SH-SY5Y (cell line): ENCODE results near the gene VIPR1.

ENCODE experiments used
- GATA2 ChIP-seq: IDR thresholded peaks from 2 replicates; pipeline ENCODE4 v1.6.1; 2011; ENCODE audit warnings: mild to moderate bottlenecking, low read depth, low read length
- GATA3 ChIP-seq: IDR thresholded peaks from 2 replicates; pipeline ENCODE4 v1.6.1; 2011; ENCODE audit warnings: low read depth, mild to moderate bottlenecking, low read length, moderate library complexity

- TF ChIP-seq GATA2: no peak
- no peak for TF ChIP-seq GATA3
Measured at GRCh38 chr3:42505849-42506410, 3.5 kb downstream of the VIPR1 start.
